Measurements from ENCODE around the gene EXOC6.

Gene EXOC6

GRCh38 chr10:92989250-92989649 lies 140.9 kb downstream of the EXOC6 start:
- ATAC-seq = no peak
- TF ChIP-seq ZFP30 (CRISPR knock-in tag; IDR thresholded peaks at IDR 0.05) = no peak
- TF ChIP-seq ZC3H10 (CRISPR knock-in tag; IDR thresholded peaks at IDR 0.05) = no peak
- no peak for TF ChIP-seq TSHZ2 (CRISPR knock-in tag; IDR thresholded peaks at IDR 0.05)
- no peak for TF ChIP-seq ZFP3 (CRISPR knock-in tag; IDR thresholded peaks at IDR 0.05)
- no peak for TF ChIP-seq CSDC2 (CRISPR knock-in tag; IDR thresholded peaks at IDR 0.05)
- no peak for TF ChIP-seq PATZ1 (CRISPR knock-in tag; IDR thresholded peaks at IDR 0.05; ENCODE audit: borderline replicate concordance)
- TF ChIP-seq ISL1 (CRISPR knock-in tag; IDR thresholded peaks at IDR 0.05) = no peak
- TF ChIP-seq PPARA (CRISPR knock-in tag; IDR thresholded peaks at IDR 0.05; ENCODE audit: borderline replicate concordance) = no peak
- no peak for TF ChIP-seq ESRRG (CRISPR knock-in tag; IDR thresholded peaks at IDR 0.05)
- no peak for TF ChIP-seq ZNF565 (CRISPR knock-in tag; conservative IDR thresholded peaks at IDR 0.05; ENCODE audit: low read depth)
- TF ChIP-seq ARNTL (CRISPR knock-in tag; IDR thresholded peaks at IDR 0.05; ENCODE audit: borderline replicate concordance, low read depth) = no peak
- no peak for TF ChIP-seq ZNF8 (CRISPR knock-in tag; IDR thresholded peaks at IDR 0.05)
- TF ChIP-seq OSR1 (CRISPR knock-in tag; IDR thresholded peaks at IDR 0.05) = no peak
- no peak for TF ChIP-seq TCF4 (CRISPR knock-in tag; IDR thresholded peaks at IDR 0.05; ENCODE audit: borderline replicate concordance)
- TF ChIP-seq TOX (CRISPR knock-in tag; IDR thresholded peaks at IDR 0.05; ENCODE audit: borderline replicate concordance) = no peak
- no peak for TF ChIP-seq RARB (CRISPR knock-in tag; IDR thresholded peaks at IDR 0.05)
- TF ChIP-seq ZNF70 (CRISPR knock-in tag; IDR thresholded peaks at IDR 0.05) = no peak
- no peak for TF ChIP-seq CREB5 (CRISPR knock-in tag; IDR thresholded peaks at IDR 0.05; ENCODE audit: low read depth)

GRCh38 chr10:92990615-92991014 lies 142.3 kb downstream of the EXOC6 start:
- TF ChIP-seq ARNTL (CRISPR knock-in tag; IDR thresholded peaks at IDR 0.05; ENCODE audit: borderline replicate concordance, low read depth) = no peak
- no peak for TF ChIP-seq CREB5 (CRISPR knock-in tag; IDR thresholded peaks at IDR 0.05; ENCODE audit: low read depth)
- no peak for TF ChIP-seq CSDC2 (CRISPR knock-in tag; IDR thresholded peaks at IDR 0.05)
- TF ChIP-seq SNAI2 (CRISPR knock-in tag; IDR thresholded peaks at IDR 0.05) = no peak
- no peak for TF ChIP-seq PPARA (CRISPR knock-in tag; IDR thresholded peaks at IDR 0.05; ENCODE audit: borderline replicate concordance)
- no peak for TF ChIP-seq BACH2 (CRISPR knock-in tag; IDR thresholded peaks at IDR 0.05; ENCODE audit: borderline replicate concordance)
- no peak for TF ChIP-seq ZFP30 (CRISPR knock-in tag; IDR thresholded peaks at IDR 0.05)
- TF ChIP-seq GLIS3 (CRISPR knock-in tag; IDR thresholded peaks at IDR 0.05) = no peak
- TF ChIP-seq POU6F1 (CRISPR knock-in tag; IDR thresholded peaks at IDR 0.05; ENCODE audit: borderline replicate concordance, low read depth) = no peak
- TF ChIP-seq TSHZ2 (CRISPR knock-in tag; IDR thresholded peaks at IDR 0.05) = no peak
- TF ChIP-seq ZNF70 (CRISPR knock-in tag; IDR thresholded peaks at IDR 0.05) = no peak
- TF ChIP-seq TCF4 (CRISPR knock-in tag; IDR thresholded peaks at IDR 0.05; ENCODE audit: borderline replicate concordance) = no peak
- no peak for TF ChIP-seq ESRRG (CRISPR knock-in tag; IDR thresholded peaks at IDR 0.05)
- no peak for TF ChIP-seq ZFP3 (CRISPR knock-in tag; IDR thresholded peaks at IDR 0.05)
- no peak for TF ChIP-seq CSRNP3 (CRISPR knock-in tag; IDR thresholded peaks at IDR 0.05)
- no peak for ATAC-seq

All from SK-N-SH treated with all-trans-retinoic acid at 6 μM for 48 hours (cell line).